Psoas muscle (tissue), 8 donors: ENCODE measurements around the gene DAGLB. TPM values are rescaled to one million over a fixed set of nuclear protein-coding genes. Genes with fewer than 3 reads are reported as not detected.

Experiments used
- ATAC-seq, 4 donors: fragments of 200-7000 bp; cut with Tn5 transposase; one replicate each; pipeline ENCODE4 v1.9.1; 2020; ENCODE audit warnings: moderate library complexity in 3 of 4, mild to moderate bottlenecking in 2 of 4
- DNase-seq, 2 donors: peaks; one replicate each; pipeline ENCODE4 v3.0.0-alpha.2; 2020
- H3K27ac ChIP-seq: fragments of 200-600 bp; one replicate; pipeline ENCODE4 v1.8.0; 2022
- H3K27me3 ChIP-seq, 3 donors: fragments of 200-600 bp in 1 of 3; one replicate each; pipeline versions ENCODE4 v1.6.1 to v1.8.0; 2013 to 2022; ENCODE audit warnings: low read length in 2 of 3, mild to moderate bottlenecking in 2 of 3, moderate library complexity in 1 of 3; ENCODE audit not compliant: insufficient read depth in 3 of 3
- H3K36me3 ChIP-seq, 2 donors: fragments of 200-600 bp in 1 of 2; one replicate each; pipeline versions ENCODE4 v1.6.1 to v1.8.0; 2013 to 2022; ENCODE audit warnings: low read depth in 1 of 2, mild to moderate bottlenecking in 1 of 2, moderate library complexity in 1 of 2; ENCODE audit not compliant: insufficient read depth in 1 of 2
- H3K4me1 ChIP-seq: fragments of 200-600 bp; one replicate; pipeline ENCODE4 v1.8.0; 2022
- H3K4me3 ChIP-seq: fragments of 200-600 bp; one replicate; pipeline ENCODE4 v1.8.0; 2022; ENCODE audit warnings: mild to moderate bottlenecking
- H3K9me3 ChIP-seq: fragments of 200-600 bp; one replicate; pipeline ENCODE4 v1.8.0; 2022
- CTCF ChIP-seq: fragments of 200-600 bp; IDR thresholded peaks from one replicate; pipeline ENCODE4 v1.8.0; 2022; ENCODE audit warnings: antibody characterized with exemption
- WGBS, 3 donors: extraction: QIAGEN DNeasy Blood & Tissue Kit; methylation state at CpG; one replicate each; pipeline versions ENCODE4 v1.1.6 to v1.1.7; 2013; 5-methylcytosine and 5-hydroxymethylcytosine counted together
- intact Hi-C, 2 donors: fragments of 100-400 bp; cut with DNase I; formaldehyde crosslinking; loops; one replicate each; pipeline versions ENCODE4 v1.11.0 to v1.14.2; 2022
- polyA plus RNA-seq, 3 donors: library from polyadenylated mRNA; stranded (reverse); fragments of 200-250 nt; gene quantifications; one replicate each; pipeline ENCODE4 v1.2.3, GENCODE V29; 2013
- total RNA-seq, 4 donors: library from RNA; stranded (reverse); fragmentation: NEBNext Ultra II Directional in 2 of 4; extraction: Animal tissue kit (Norgen Biotek cat#: 25700) in 2 of 4; gene quantifications; one replicate each; pipeline versions ENCODE4 v1.2.1 to v1.2.4, GENCODE V29; 2021 to 2023
- donor health status: healthy with polysubstance abuse.
- donor health status: DM: no; HTN: no; CAD: no; lungs with moderate emphysema.
- donor health status: Bipolar disorder and iron deficiency.
- donor health status: healthy.
- donor health status: DM: yes; HTN: yes; CAD: no.
- donor health status: DM: no; HTN: no; CAD: no.
- donor health status: DM: no; HTN: no; CAD: no.
- donor health status: DM: yes; HTN: yes; CAD: no.

Gene DAGLB
- total and polyA plus RNA-seq, 7 donors = 9.2 to 23.8 (median 12.1) TPM

GRCh38 chr7:6446838-6447580 lies 745 bp downstream of the DAGLB start:
- TF ChIP-seq CTCF = no peak
- peak; percentile 23 to 47 (median 34) for ATAC-seq
- intact Hi-C loops = no loop called here
- Histone ChIP-seq H3K36me3 (peaks cover 5 to 35% of the 10 kb centered on the region in 2 donors), H3K4me3 (peak overlapping the region; percentile 97), H3K4me1 (peaks cover 38% of the 10 kb centered on the region), H3K9me3 (no peaks in the 10 kb centered on the region), H3K27ac (peak overlapping the region; percentile 91), H3K27me3 (no peaks in the 10 kb centered on the region)
- WGBS, 3 donors = 12% methylated on average over 28 to 29 of the region's 29 CpGs
- DNase-seq = peak; percentile 76 to 86

GRCh38 chr7:6444516-6445269 lies 3.1 kb downstream of the DAGLB start:
- TF ChIP-seq CTCF = no peak
- peak in 1 of 4 donors; percentile 14 for ATAC-seq
- Histone ChIP-seq H3K4me3 (peak overlapping the region; percentile 11), H3K27me3 (no peaks in the 10 kb centered on the region), H3K36me3 (peaks cover 5 to 40% of the 10 kb centered on the region in 2 donors), H3K9me3 (no peaks in the 10 kb centered on the region), H3K4me1 (peaks cover 49% of the 10 kb centered on the region), H3K27ac (peak overlapping the region; percentile 91)
- DNase-seq = no peak
- WGBS, 3 donors = 73 to 80% (median 78%) methylated on average over 13 of the region's 13 CpGs
- intact Hi-C loops = no loop called here

GRCh38 chr7:6443372-6443941 lies 4.3 kb downstream of the DAGLB start:
- 88 to 93% (median 91%) methylated on average over 5 of the region's 5 CpGs for WGBS, 3 donors
- Histone ChIP-seq H3K9me3 (no peaks in the 10 kb centered on the region), H3K4me3 (no peak overlapping the region), H3K36me3 (peaks cover 5 to 40% of the 10 kb centered on the region in 2 donors), H3K4me1 (peaks cover 61% of the 10 kb centered on the region), H3K27ac (peak overlapping the region; percentile 91), H3K27me3 (no peaks in the 10 kb centered on the region)
- DNase-seq (no peak), ATAC-seq (peak; percentile 29 to 62 (median 46))
- no peak for TF ChIP-seq CTCF
- intact Hi-C loops = no loop called here

GRCh38 chr7:6442114-6442513 lies 5.6 kb downstream of the DAGLB start:
- 83 to 92% (median 88%) methylated on average over 10 of the region's 10 CpGs for WGBS, 3 donors
- H3K9me3 ChIP-seq = no peaks in the 10 kb centered on the region
- intact Hi-C loops = no loop called here
- peak overlapping the region; percentile 91 for H3K27ac ChIP-seq
- ATAC-seq (no peak), DNase-seq (no peak)
- H3K36me3 ChIP-seq = peaks cover 5 to 40% of the 10 kb centered on the region in 2 donors
- TF ChIP-seq CTCF = no peak
- H3K4me3 ChIP-seq = no peak overlapping the region
- peaks cover 74% of the 10 kb centered on the region for H3K4me1 ChIP-seq
- no peaks in the 10 kb centered on the region for H3K27me3 ChIP-seq
